ENCODE data around the gene MCM8. TPM values are rescaled to one million over a fixed set of nuclear protein-coding genes. Genes with fewer than 3 reads are reported as not detected.

The MCM8 gene
- total and polyA plus RNA-seq, 9 of the 15 experiments (the other 6 are each of a cell fraction or from before 2014, with no cell fraction given) = 4.5 to 43.8 (median 25.4) TPM

GRCh38 chr20:5923493-5923892, 27.0 kb upstream of the MCM8 start:
- no peaks in the 10 kb centered on the region for H4K20me1 ChIP-seq (replicated peaks; ENCODE audit: control insufficient read depth, insufficient read depth, low read length)
- no peaks in the 10 kb centered on the region for H3K4me1 ChIP-seq (replicated peaks in 1 of 2; ENCODE audit: control insufficient read depth in 2 of 2, insufficient read depth in 2 of 2, low read length in 2 of 2)
- in situ Hi-C loops (cut with MboI) (no loop called here), intact Hi-C loops (cut with micrococcal nuclease) (no loop called here)
- no peaks in the 10 kb centered on the region for H3K9me1 ChIP-seq (ENCODE audit: control insufficient read depth, insufficient read depth, low read length)
- H3K27ac ChIP-seq (ENCODE audit: extremely low read depth, low read depth, low read length) = no peak overlapping the region
- H3K4me3 ChIP-seq = no peak overlapping the region
- DNase-seq (ENCODE audit: extremely low read depth in 1 of 4, low spot score in 3 of 4) = no peak
- 0 out of 2 replicates have a peak overlapping the region, but pooled peaks have one; percentile 13 for H3K4me2 ChIP-seq (ENCODE audit: insufficient read depth, low read length)
- no peaks in the 10 kb centered on the region for H3K79me2 ChIP-seq (ENCODE audit: control insufficient read depth, insufficient read depth, low read length)
- ChIA-PET POLR2A (interaction anchor here (0.7 to 1.1 kb wide), 3 partner anchors 13 to 395 kb away, joined by 3 to 4 read pairs (median 4); no protein-coding TSS in a partner anchor), CTCF (ENCODE audit: low intra/inter-chr PET ratio) (no interaction called here)
- WGBS (ENCODE audit: insufficient coverage, low coverage, missing lambda C conversion rate) = 3% methylated on average over 5 of the region's 5 CpGs
- no peak for ATAC-seq
- H3K9me3 ChIP-seq (replicated peaks; ENCODE audit: control insufficient read depth, insufficient read depth, low read depth, low read length) = no peaks in the 10 kb centered on the region
- H3K27me3 ChIP-seq (ENCODE audit: control insufficient read depth in 2 of 2, insufficient read depth in 2 of 2, low read length in 2 of 2) = peaks cover 0 to 23% of the 10 kb centered on the region in 2 experiments; a peak in 3 of 5 replicates
- no peak overlapping the region for H3K9ac ChIP-seq (ENCODE audit: insufficient read depth in 1 of 2, low read depth in 2 of 2, low read length in 2 of 2)
- no peak overlapping the region for H2AFZ ChIP-seq (ENCODE audit: low read depth, low read length)
- no peak for FAIRE-seq
- no peaks in the 10 kb centered on the region for H3K36me3 ChIP-seq (ENCODE audit: control insufficient read depth, insufficient read depth, low read length)
- TF ChIP-seq SPI1 (IDR thresholded peaks at IDR 0.05; ENCODE audit: borderline replicate concordance, low read depth, low read length) (peak; percentile 75; the same call in 1 of the 2 replicates), KAT7 (CRISPR knock-in tag; IDR thresholded peaks at IDR 0.05; ENCODE audit: borderline replicate concordance) (no peak), ZBTB8A (IDR thresholded peaks at IDR 0.05; ENCODE audit: partially characterized antibody) (no peak)
- no TSS peak for BruUV-seq (replicated peaks)

GRCh38 chr20:5925551-5925950, 24.9 kb upstream of the MCM8 start:
- no peak for ATAC-seq
- CTCF ChIA-PET (ENCODE audit: low intra/inter-chr PET ratio) = no interaction called here

More at GRCh38 chr20:5925551-5925950, 24.9 kb upstream of the MCM8 start:
- POLR2A ChIA-PET = no interaction called here
- no peak overlapping the region for H3K9ac ChIP-seq (ENCODE audit: insufficient read depth in 1 of 2, low read depth in 2 of 2, low read length in 2 of 2)
- no peak overlapping the region for H2AFZ ChIP-seq (ENCODE audit: low read depth, low read length)
- in situ Hi-C loops (cut with MboI) = no loop called here
- no peaks in the 10 kb centered on the region for H3K79me2 ChIP-seq (ENCODE audit: control insufficient read depth, insufficient read depth, low read length)
- no peak overlapping the region for H3K27ac ChIP-seq (ENCODE audit: extremely low read depth, low read depth, low read length)
- no peak for FAIRE-seq
- TF ChIP-seq FOXK2 (conservative IDR thresholded peaks at IDR 0.05 in 1 of 2, IDR thresholded peaks at IDR 0.05 in 1 of 2; ENCODE audit: low read depth in 2 of 2) (no peak), SRSF1 (IDR thresholded peaks at IDR 0.05; ENCODE audit: low read depth, low read length) (no peak), NFXL1 (CRISPR knock-in tag; IDR thresholded peaks at IDR 0.05) (no peak), SNIP1 (IDR thresholded peaks at IDR 0.05; ENCODE audit: low read depth) (no peak), DACH1 (IDR thresholded peaks at IDR 0.05; ENCODE audit: partially characterized antibody) (no peak), THRAP3 (IDR thresholded peaks at IDR 0.05; ENCODE audit: borderline replicate concordance) (no peak)
- BruUV-seq (replicated peaks) = no TSS peak
- no peaks in the 10 kb centered on the region for H3K9me3 ChIP-seq (replicated peaks; ENCODE audit: control insufficient read depth, insufficient read depth, low read depth, low read length)
- DNase-seq (ENCODE audit: extremely low read depth in 1 of 4, low spot score in 3 of 4) = no peak
- no peaks in the 10 kb centered on the region for H4K20me1 ChIP-seq (replicated peaks; ENCODE audit: control insufficient read depth, insufficient read depth, low read length)
- no peaks in the 10 kb centered on the region for H3K4me1 ChIP-seq (replicated peaks in 1 of 2; ENCODE audit: control insufficient read depth in 2 of 2, insufficient read depth in 2 of 2, low read length in 2 of 2)
- no peak overlapping the region for H3K4me3 ChIP-seq
- no peaks in the 10 kb centered on the region for H3K9me1 ChIP-seq (ENCODE audit: control insufficient read depth, insufficient read depth, low read length)
- peaks cover 0 to 25% of the 10 kb centered on the region in 2 experiments; a peak in 3 of 5 replicates for H3K27me3 ChIP-seq (ENCODE audit: control insufficient read depth in 2 of 2, insufficient read depth in 2 of 2, low read length in 2 of 2)
- intact Hi-C loops (cut with micrococcal nuclease) = no loop called here
- no peak overlapping the region for H3K4me2 ChIP-seq (ENCODE audit: insufficient read depth, low read length)
- no peaks in the 10 kb centered on the region for H3K36me3 ChIP-seq (ENCODE audit: control insufficient read depth, insufficient read depth, low read length)
- WGBS (ENCODE audit: insufficient coverage, low coverage, missing lambda C conversion rate) = 0% methylated on average over 3 of the region's 3 CpGs
